Measurements from ENCODE around the gene ACTC1.

DNA sequence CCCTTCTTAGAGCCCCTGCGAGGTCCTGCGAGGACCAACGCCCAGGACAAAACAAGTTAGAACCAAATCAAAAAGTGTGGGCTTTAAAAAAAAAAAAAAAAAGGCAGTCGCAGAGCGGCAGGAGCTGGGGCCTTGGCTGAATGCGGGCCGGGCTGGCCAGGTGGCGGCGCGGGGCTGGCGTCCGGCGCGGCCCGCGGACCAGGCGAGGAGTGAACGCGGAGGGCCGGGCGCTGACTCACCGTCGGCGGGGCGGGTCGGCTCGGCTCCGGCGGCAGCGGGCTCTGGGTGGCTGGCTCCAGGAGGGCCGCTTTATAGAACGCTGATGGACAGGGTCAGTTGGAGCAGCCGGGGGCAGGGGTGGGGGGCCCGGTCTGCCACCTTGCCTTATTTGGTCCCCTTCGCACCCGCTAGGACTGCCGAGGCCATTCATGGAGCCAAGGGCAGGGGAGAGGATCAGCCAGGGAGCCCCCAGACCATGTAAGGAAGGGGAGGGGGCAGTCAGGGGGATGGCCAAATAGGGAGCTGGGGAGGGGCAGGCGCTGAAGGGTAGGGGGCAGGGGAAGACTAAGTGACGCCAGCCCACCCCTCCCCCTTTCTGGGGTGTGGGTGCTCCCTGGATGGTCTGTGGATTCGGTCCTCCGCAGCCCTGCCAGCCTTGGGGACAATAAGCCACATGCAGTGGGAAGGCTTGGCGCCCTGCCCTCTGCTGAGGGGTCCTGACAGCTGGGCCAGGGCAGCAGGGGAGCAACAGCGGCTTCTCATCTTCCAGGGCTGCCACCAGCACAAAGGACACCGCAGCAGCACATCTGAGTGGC, at the start of gene ACTC1:
- TF ChIP-seq, protein P1, sequence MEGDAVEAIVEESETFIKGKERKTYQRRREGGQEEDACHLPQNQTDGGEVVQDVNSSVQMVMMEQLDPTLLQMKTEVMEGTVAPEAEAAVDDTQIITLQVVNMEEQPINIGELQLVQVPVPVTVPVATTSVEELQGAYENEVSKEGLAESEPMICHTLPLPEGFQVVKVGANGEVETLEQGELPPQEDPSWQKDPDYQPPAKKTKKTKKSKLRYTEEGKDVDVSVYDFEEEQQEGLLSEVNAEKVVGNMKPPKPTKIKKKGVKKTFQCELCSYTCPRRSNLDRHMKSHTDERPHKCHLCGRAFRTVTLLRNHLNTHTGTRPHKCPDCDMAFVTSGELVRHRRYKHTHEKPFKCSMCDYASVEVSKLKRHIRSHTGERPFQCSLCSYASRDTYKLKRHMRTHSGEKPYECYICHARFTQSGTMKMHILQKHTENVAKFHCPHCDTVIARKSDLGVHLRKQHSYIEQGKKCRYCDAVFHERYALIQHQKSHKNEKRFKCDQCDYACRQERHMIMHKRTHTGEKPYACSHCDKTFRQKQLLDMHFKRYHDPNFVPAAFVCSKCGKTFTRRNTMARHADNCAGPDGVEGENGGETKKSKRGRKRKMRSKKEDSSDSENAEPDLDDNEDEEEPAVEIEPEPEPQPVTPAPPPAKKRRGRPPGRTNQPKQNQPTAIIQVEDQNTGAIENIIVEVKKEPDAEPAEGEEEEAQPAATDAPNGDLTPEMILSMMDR (IDR thresholded peaks at IDR 0.05; ENCODE audit: low read depth, low read length), result no peak
- no peak for TF ChIP-seq EZH2phosphoT487 (IDR thresholded peaks at IDR 0.05; ENCODE audit: low read depth)
